Thyroid gland (tissue), 4 donors: ENCODE results near the gene HPCAL1. TPM values are rescaled to one million over a fixed set of nuclear protein-coding genes. Genes with fewer than 3 reads are reported as not detected.

Experiments
- DNase-seq, 2 donors: peaks; one replicate each; pipeline ENCODE4 v3.0.0-alpha.2; 2019
- H3K27ac ChIP-seq, 3 donors: fragments of 200-600 bp; sonication (generic); 1 replicate in 2 of 3; 2 replicates in 1 of 3; pipeline ENCODE4 v1.5.1; 2016 to 2019; ENCODE audit warnings: mild to moderate bottlenecking in 1 of 3, moderate library complexity in 1 of 3
- H3K27me3 ChIP-seq: fragments of 200-600 bp; sonication (generic); one replicate; pipeline ENCODE4 v1.5.1; 2019
- H3K36me3 ChIP-seq, 2 donors: fragments of 200-600 bp; sonication (generic); one replicate each; pipeline ENCODE4 v1.5.1; 2016 to 2019
- H3K4me1 ChIP-seq, 2 donors: fragments of 200-600 bp; sonication (generic); one replicate each; pipeline ENCODE4 v1.5.1; 2017 to 2019
- H3K4me3 ChIP-seq, 3 donors: fragments of 200-600 bp; sonication (generic); replicated peaks in 1 of 3; 1 replicate in 2 of 3; 2 replicates in 1 of 3; pipeline ENCODE4 v1.5.1; 2016; ENCODE audit warnings: mild to moderate bottlenecking in 1 of 3
- H3K9me3 ChIP-seq: fragments of 200-600 bp; sonication (generic); one replicate; pipeline ENCODE4 v1.5.1; 2017
- POLR2A ChIP-seq, 2 donors: fragments of 450-650 bp; IDR thresholded peaks; one replicate each; pipeline ENCODE4 v1.6.1; 2017; ENCODE audit warnings: antibody characterized with exemption in 2 of 2, mild to moderate bottlenecking in 2 of 2, moderate library complexity in 1 of 2
- WGBS, 2 donors: methylation state at CpG; one replicate each; pipeline ENCODE4 v1.1.5; 2017; 5-methylcytosine and 5-hydroxymethylcytosine counted together
- intact Hi-C: fragments of 100-400 bp; cut with DNase I; formaldehyde crosslinking; loops from one replicate; pipeline ENCODE4 v1.15.1; 2023
- total RNA-seq, 4 donors: library from RNA; depleted of rRNA; stranded (reverse); fragments of >200 nt; gene quantifications; one replicate each; pipeline ENCODE4 v1.2.3, GENCODE V29; 2016
- TF ChIP-seq, protein P1 (sequence below), 6 experiments: fragments of 200-600 bp in 3 of 6; fragments of 450-650 bp in 3 of 6; sonication (generic) in 3 of 6; IDR thresholded peaks; one replicate each; pipeline ENCODE4 v1.5.1; 2016 to 2019; ENCODE audit warnings: antibody characterized with exemption in 6 of 6, mild to moderate bottlenecking in 2 of 6, inconsistent platforms in 1 of 6, moderate library complexity in 1 of 6

The HPCAL1 gene
- total RNA-seq, 4 donors from 2014 or later: 39.9 to 84.2 (median 64.8) TPM

DNA sequence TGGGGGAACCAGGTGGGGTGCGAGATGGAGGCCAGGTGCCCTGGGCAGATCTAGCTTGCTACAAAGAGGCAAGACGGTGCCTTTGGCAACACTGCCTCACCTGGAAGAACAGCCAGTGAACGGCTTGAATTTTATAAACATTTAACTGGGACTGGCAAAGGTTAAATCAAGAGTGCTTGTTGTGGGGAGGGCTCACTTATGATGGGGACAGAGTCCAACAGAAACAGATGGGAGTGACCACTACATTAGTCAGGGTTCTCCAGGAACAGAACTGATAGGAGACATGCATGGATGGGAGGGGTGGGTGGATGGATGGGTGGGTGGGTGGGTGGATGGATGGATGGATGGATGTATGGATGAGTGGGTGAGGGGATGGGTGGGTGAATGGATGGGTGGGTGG lies 126.2 kb downstream of the HPCAL1 start:
- Histone ChIP-seq H3K36me3 (peaks cover 8 to 9% of the 10 kb centered on the region in 2 donors), H3K27ac (no peak overlapping the region), H3K4me1 (peaks cover 5 to 7% of the 10 kb centered on the region in 2 donors), H3K27me3 (no peaks in the 10 kb centered on the region), H3K4me3 (no peak overlapping the region), H3K9me3 (no peaks in the 10 kb centered on the region)
- WGBS, 2 donors: 90 to 92% methylated on average over 3 of the region's 3 CpGs
- no peak for TF ChIP-seq POLR2A (IDR thresholded peaks at IDR 0.05)
- TF ChIP-seq, protein P1, sequence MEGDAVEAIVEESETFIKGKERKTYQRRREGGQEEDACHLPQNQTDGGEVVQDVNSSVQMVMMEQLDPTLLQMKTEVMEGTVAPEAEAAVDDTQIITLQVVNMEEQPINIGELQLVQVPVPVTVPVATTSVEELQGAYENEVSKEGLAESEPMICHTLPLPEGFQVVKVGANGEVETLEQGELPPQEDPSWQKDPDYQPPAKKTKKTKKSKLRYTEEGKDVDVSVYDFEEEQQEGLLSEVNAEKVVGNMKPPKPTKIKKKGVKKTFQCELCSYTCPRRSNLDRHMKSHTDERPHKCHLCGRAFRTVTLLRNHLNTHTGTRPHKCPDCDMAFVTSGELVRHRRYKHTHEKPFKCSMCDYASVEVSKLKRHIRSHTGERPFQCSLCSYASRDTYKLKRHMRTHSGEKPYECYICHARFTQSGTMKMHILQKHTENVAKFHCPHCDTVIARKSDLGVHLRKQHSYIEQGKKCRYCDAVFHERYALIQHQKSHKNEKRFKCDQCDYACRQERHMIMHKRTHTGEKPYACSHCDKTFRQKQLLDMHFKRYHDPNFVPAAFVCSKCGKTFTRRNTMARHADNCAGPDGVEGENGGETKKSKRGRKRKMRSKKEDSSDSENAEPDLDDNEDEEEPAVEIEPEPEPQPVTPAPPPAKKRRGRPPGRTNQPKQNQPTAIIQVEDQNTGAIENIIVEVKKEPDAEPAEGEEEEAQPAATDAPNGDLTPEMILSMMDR (IDR thresholded peaks at IDR 0.05): no peak
- intact Hi-C loops: no loop called here
- DNase-seq: no peak

DNA sequence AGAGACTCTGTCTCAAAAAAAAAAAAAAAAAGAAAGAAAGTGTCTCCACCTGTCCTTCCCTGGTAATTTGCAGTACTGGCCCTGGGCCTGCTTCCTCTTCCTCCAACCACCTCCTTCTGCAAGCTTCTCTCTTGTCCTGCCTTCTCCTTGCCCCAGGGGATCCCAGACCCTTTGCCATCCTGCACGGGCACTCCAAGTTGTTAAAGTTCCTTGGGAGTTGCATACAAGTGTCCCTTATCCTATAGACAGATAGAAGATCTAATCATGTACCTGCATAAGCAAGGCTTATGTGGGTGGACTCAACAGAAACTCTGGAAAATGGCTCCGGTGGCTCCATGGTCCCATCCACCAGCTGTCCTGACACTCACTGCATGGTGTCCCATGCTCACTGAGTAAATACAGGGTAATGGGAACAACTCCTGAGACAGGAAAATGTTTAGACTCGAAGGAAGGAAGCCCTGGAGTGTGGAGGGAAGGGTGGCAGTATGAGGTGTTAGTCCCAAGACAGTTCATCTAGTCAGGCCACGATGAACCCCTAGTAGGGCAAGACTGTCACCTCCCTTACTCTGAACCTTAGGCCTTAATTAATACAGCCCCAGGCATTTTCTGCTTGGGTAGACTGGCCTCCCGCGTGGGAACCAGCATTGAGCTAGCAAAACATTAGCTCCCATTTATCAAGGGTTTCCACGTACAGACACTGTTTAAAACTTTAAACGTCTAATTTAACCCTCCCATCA lies 128.3 kb downstream of the HPCAL1 start:
- H3K9me3 ChIP-seq: no peaks in the 10 kb centered on the region
- no peak overlapping the region for H3K4me3 ChIP-seq
- H3K36me3 ChIP-seq: peaks cover 8 to 9% of the 10 kb centered on the region in 2 donors
- WGBS, 2 donors: 84 to 86% methylated on average over 8 of the region's 8 CpGs
- no peak overlapping the region for H3K27ac ChIP-seq
- no peaks in the 10 kb centered on the region for H3K27me3 ChIP-seq
- intact Hi-C loops: loop anchor here (5.0 to 10.0 kb wide), 2 partner anchors 289 to 626 kb away; no protein-coding TSS in a partner anchor
- DNase-seq: no peak
- peaks cover 5 to 10% of the 10 kb centered on the region in 2 donors for H3K4me1 ChIP-seq
- TF ChIP-seq POLR2A (IDR thresholded peaks at IDR 0.05): no peak
- TF ChIP-seq, protein P1 (IDR thresholded peaks at IDR 0.05): no peak

DNA sequence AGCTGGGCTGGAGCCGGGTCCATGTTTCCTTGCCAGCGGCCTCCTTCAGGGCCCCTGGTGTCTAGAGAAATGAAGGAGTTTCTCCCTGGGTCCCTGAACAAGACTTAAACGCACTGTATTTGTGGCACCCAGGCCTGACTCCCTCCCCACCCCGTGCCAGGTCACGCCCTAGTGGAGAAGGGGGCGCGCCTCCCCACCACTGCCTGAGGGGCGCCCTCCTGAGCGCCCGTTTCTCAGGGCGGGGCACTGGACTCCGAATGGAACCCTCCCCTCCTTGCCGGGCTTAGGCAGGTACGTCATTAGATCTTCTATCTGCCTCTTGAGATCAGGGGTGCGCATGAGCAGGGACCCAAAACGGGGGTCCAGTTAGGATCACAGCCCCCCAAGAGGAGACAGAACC lies 129.1 kb downstream of the HPCAL1 start:
- no peak for TF ChIP-seq POLR2A (IDR thresholded peaks at IDR 0.05)
- TF ChIP-seq, protein P1 (IDR thresholded peaks at IDR 0.05): no peak
- intact Hi-C loops: loop anchor here (5.0 to 10.0 kb wide), 2 partner anchors 289 to 627 kb away; no protein-coding TSS in a partner anchor
- DNase-seq: no peak
- WGBS, 2 donors: 48 to 54% methylated on average over 9 to 16 of the region's 16 CpGs
- peak overlapping the region in 1 of 3 donors; percentile 26 for H3K4me3 ChIP-seq
- peaks cover 5 to 10% of the 10 kb centered on the region in 2 donors for H3K4me1 ChIP-seq
- no peak overlapping the region for H3K27ac ChIP-seq
- H3K36me3 ChIP-seq: peaks cover 3 to 5% of the 10 kb centered on the region in 2 donors
- no peaks in the 10 kb centered on the region for H3K9me3 ChIP-seq
- H3K27me3 ChIP-seq: no peaks in the 10 kb centered on the region

DNA sequence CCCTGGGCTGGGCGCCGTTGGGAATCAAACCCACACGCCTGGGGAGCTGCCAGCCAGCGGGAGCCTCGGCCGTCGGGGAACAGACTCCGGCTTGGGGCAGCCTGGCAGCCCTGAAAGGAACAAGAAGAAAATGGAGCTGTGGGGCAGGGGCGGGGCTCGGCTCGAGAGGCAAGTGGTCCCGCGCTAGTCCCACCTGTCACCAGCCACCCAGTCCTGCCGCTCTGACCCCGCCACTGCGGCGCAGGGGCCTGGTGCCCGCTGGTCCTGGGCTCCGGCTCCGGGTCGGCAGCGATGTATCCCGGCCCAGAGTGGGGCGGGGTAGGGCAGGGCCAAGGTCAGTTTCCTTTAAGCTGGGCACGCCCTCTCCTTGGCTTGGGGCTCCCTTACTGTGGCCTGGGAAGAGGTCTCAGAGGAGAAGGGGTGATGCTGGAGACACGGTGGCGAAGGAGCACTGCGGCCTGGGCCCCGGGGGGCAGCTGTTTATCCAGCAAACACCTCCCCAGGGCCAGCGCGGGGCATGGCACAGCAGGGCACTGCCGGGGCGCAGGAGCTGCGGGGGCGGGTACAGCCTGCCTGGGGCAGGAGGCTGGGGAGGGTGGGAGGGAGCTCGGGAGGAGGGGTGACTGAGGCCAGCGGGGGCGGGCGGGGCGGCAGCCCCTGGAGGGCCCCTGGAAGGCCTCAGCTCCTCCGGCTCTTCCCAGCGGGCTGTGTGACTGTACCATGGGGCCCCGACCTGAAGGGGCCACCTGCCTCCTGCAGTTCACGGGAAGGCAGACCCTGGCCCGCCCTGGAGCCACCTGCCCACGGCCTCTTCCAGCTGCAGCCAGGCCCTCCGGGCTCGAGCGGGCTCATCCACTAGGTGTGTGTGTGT lies 129.8 kb downstream of the HPCAL1 start:
- H3K4me3 ChIP-seq: peak overlapping the region in 1 of 3 donors; percentile 26
- intact Hi-C loops: loop anchor here (5.0 to 10.0 kb wide), 2 partner anchors 290 to 628 kb away; no protein-coding TSS in a partner anchor
- DNase-seq: peak; percentile 24 to 51

More for the DNA sequence above, 129.8 kb downstream of the HPCAL1 start:
- Histone ChIP-seq H3K27ac (no peak overlapping the region), H3K4me1 (peaks cover 5 to 10% of the 10 kb centered on the region in 2 donors), H3K9me3 (no peaks in the 10 kb centered on the region), H3K36me3 (no peaks in the 10 kb centered on the region), H3K27me3 (no peaks in the 10 kb centered on the region)
- TF ChIP-seq POLR2A (IDR thresholded peaks at IDR 0.05): no peak
- TF ChIP-seq, protein P1 (IDR thresholded peaks at IDR 0.05): no peak
- WGBS, 2 donors: 19 to 31% methylated on average over 14 to 17 of the region's 49 CpGs
